H9 (cell line): Measurements from ENCODE around the gene ARMC12. TPM values are rescaled to one million over a fixed set of nuclear protein-coding genes. Genes with fewer than 3 reads are reported as not detected.

Experiments
- DNase-seq: peaks from one replicate; pipeline ENCODE4 v3.0.0-alpha.2; 2017
- H2AFZ ChIP-seq: one replicate; pipeline ENCODE4 v1.6.1; 2013; ENCODE audit warnings: mild to moderate bottlenecking, low read length, control low read depth, moderate library complexity
- H2AK5ac ChIP-seq: 2 replicates; pipeline ENCODE4 v1.6.1; 2013; ENCODE audit warnings: low read length, control low read depth, mixed read lengths; ENCODE audit not compliant: insufficient read length
- H2BK120ac ChIP-seq: one replicate; pipeline ENCODE4 v1.6.1; 2013; ENCODE audit warnings: low read depth, mild to moderate bottlenecking, low read length, control low read depth, inconsistent platforms; ENCODE audit not compliant: poor library complexity, severe bottlenecking
- H2BK12ac ChIP-seq: 2 replicates; pipeline ENCODE4 v1.6.1; 2013; ENCODE audit warnings: low read length, control low read depth, mixed read lengths, low read depth; ENCODE audit not compliant: insufficient read length
- H2BK15ac ChIP-seq: 2 replicates; pipeline ENCODE4 v1.6.1; 2013; ENCODE audit warnings: low read depth, low read length, control low read depth
- H2BK20ac ChIP-seq: one replicate; pipeline ENCODE4 v1.6.1; 2013; ENCODE audit warnings: low read depth, mild to moderate bottlenecking, low read length, control low read depth, inconsistent platforms; ENCODE audit not compliant: poor library complexity, severe bottlenecking
- H2BK5ac ChIP-seq: 2 replicates; pipeline ENCODE4 v1.6.1; 2013; ENCODE audit warnings: low read length, control low read depth, mixed read lengths; ENCODE audit not compliant: insufficient read length
- H3K14ac ChIP-seq: 2 replicates; pipeline ENCODE4 v1.6.1; 2013; ENCODE audit warnings: low read length, control low read depth; ENCODE audit not compliant: insufficient read depth
- H3K18ac ChIP-seq: 2 replicates; pipeline ENCODE4 v1.6.1; 2013; ENCODE audit warnings: low read depth, mild to moderate bottlenecking, mixed read lengths, low read length, control low read depth; ENCODE audit not compliant: insufficient read length
- H3K23ac ChIP-seq: 2 replicates; pipeline ENCODE4 v1.6.1; 2013; ENCODE audit warnings: low read length, control low read depth, mixed read lengths, low read depth; ENCODE audit not compliant: insufficient read length
- H3K23me2 ChIP-seq: 2 replicates; pipeline ENCODE4 v1.6.1; 2013; ENCODE audit warnings: low read depth, mild to moderate bottlenecking, mixed read lengths, low read length, control low read depth; ENCODE audit not compliant: insufficient read length, poor library complexity, severe bottlenecking
- H3K27ac ChIP-seq: 2 replicates; pipeline ENCODE4 v1.5.1; 2013; ENCODE audit warnings: low read length, control low read depth, mixed read lengths, low read depth; ENCODE audit not compliant: insufficient read length
- H3K27me3 ChIP-seq: 2 replicates; pipeline ENCODE4 v1.6.1; 2013; ENCODE audit warnings: low read length, control low read depth, inconsistent platforms; ENCODE audit not compliant: insufficient read depth
- H3K4ac ChIP-seq: 2 replicates; pipeline ENCODE4 v1.6.1; 2013; ENCODE audit warnings: low read depth, mild to moderate bottlenecking, control low read depth, inconsistent platforms, low read length, moderate library complexity
- H3K4me1 ChIP-seq: 2 replicates; pipeline ENCODE4 v1.6.1; 2013; ENCODE audit warnings: low read length, control low read depth, inconsistent platforms; ENCODE audit not compliant: insufficient read depth
- H3K4me2 ChIP-seq: 2 replicates; pipeline ENCODE4 v1.6.1; 2013; ENCODE audit warnings: low read length, control low read depth, mixed read lengths; ENCODE audit not compliant: insufficient read length, insufficient read depth
- H3K56ac ChIP-seq: 2 replicates; pipeline ENCODE4 v1.6.1; 2013; ENCODE audit warnings: low read depth, mild to moderate bottlenecking, mixed read lengths, low read length, control low read depth; ENCODE audit not compliant: insufficient read length
- H3K79me1 ChIP-seq: 2 replicates; pipeline ENCODE4 v1.6.1; 2013; ENCODE audit warnings: low read depth, mild to moderate bottlenecking, moderate library complexity, low read length, control low read depth, inconsistent platforms; ENCODE audit not compliant: insufficient read depth, poor library complexity, severe bottlenecking
- H3K79me2 ChIP-seq: 2 replicates; pipeline ENCODE4 v1.6.1; 2013; ENCODE audit warnings: low read length, control low read depth, inconsistent platforms; ENCODE audit not compliant: insufficient read depth
- H3K9ac ChIP-seq: 2 replicates; pipeline ENCODE4 v1.6.1; 2013; ENCODE audit warnings: low read length, control low read depth, mixed read lengths; ENCODE audit not compliant: insufficient read length; ENCODE audit errors: extremely low read depth
- H3K9me3 ChIP-seq: one replicate; pipeline ENCODE4 v1.6.1; 2013; ENCODE audit warnings: low read depth, low read length, inconsistent platforms; ENCODE audit not compliant: control insufficient read depth
- H3T11ph ChIP-seq: one replicate; pipeline ENCODE4 v1.6.1; 2013; ENCODE audit warnings: mild to moderate bottlenecking, low read length, control low read depth, inconsistent platforms
- H4K20me1 ChIP-seq: one replicate; pipeline ENCODE4 v1.6.1; 2013; ENCODE audit not compliant: control insufficient read depth, insufficient read length, insufficient read depth
- H4K5ac ChIP-seq: 2 replicates; pipeline ENCODE4 v1.6.1; 2013; ENCODE audit warnings: low read depth, mild to moderate bottlenecking, mixed read lengths, low read length, control low read depth; ENCODE audit not compliant: insufficient read length
- H4K8ac ChIP-seq: replicated peaks from 2 replicates; pipeline ENCODE4 v1.6.1; 2013; ENCODE audit warnings: low read length, control low read depth, mixed read lengths, low read depth; ENCODE audit not compliant: insufficient read length
- H4K91ac ChIP-seq: 2 replicates; pipeline ENCODE4 v1.6.1; 2013; ENCODE audit warnings: low read depth, mild to moderate bottlenecking, moderate library complexity, mixed read lengths, low read length, control low read depth; ENCODE audit not compliant: insufficient read length
- H3K27ac Mint-ChIP-seq, 3 experiments: 2 replicates in 2 of 3; 3 replicates in 1 of 3; pipeline ENCODE4 v1.8.0; 2020 to 2021; ENCODE audit warnings: mixed read lengths in 3 of 3, mild to moderate bottlenecking in 1 of 3, moderate library complexity in 1 of 3
- H3K27me3 Mint-ChIP-seq: 2 replicates; pipeline ENCODE4 v1.8.0; 2021; ENCODE audit warnings: low read depth, mild to moderate bottlenecking, moderate library complexity, mixed read lengths
- H3K36me3 Mint-ChIP-seq, 3 experiments: 2 replicates in 2 of 3; 3 replicates in 1 of 3; pipeline ENCODE4 v1.8.0; 2020 to 2021; ENCODE audit warnings: low read depth in 3 of 3, mixed read lengths in 3 of 3; ENCODE audit not compliant: insufficient read depth in 1 of 3
- H3K4me1 Mint-ChIP-seq, 2 experiments: 2 replicates each; pipeline ENCODE4 v1.8.0; 2020; ENCODE audit warnings: mixed read lengths in 2 of 2
- H3K4me3 Mint-ChIP-seq, 2 experiments: 2 replicates in 1 of 2; 3 replicates in 1 of 2; pipeline ENCODE4 v1.8.0; 2020 to 2021; ENCODE audit warnings: mild to moderate bottlenecking in 2 of 2, mixed read lengths in 2 of 2, moderate library complexity in 1 of 2
- H3K9me3 Mint-ChIP-seq, 2 experiments: 2 replicates in 1 of 2; 3 replicates in 1 of 2; pipeline ENCODE4 v1.8.0; 2020; ENCODE audit warnings: mild to moderate bottlenecking in 2 of 2, mixed read lengths in 2 of 2, moderate library complexity in 1 of 2
- WGBS: extraction: QIAGEN DNeasy Blood & Tissue Kit; methylation state at CpG from one replicate; pipeline ENCODE4 v1.1.7; 2013; ENCODE audit warnings: missing lambda C conversion rate, low lambda C conversion rate, mixed read lengths; ENCODE audit not compliant: insufficient read length; ENCODE audit errors: extremely low coverage; 5-methylcytosine and 5-hydroxymethylcytosine counted together
- total RNA-seq: library from RNA; stranded (reverse); gene quantifications from 2 replicates; pipeline ENCODE4 v1.2.1, GENCODE V29; 2021
- TF ChIP-seq, protein P1 (sequence below): fragments of 200-600 bp; sonication (generic); conservative IDR thresholded peaks from 3 replicates; pipeline ENCODE4 v1.8.0; 2021; ENCODE audit warnings: antibody characterized with exemption, mild to moderate bottlenecking

ARMC12 gene
- total RNA-seq, 1 experiment from 2014 or later, result 1.7 TPM

DNA sequence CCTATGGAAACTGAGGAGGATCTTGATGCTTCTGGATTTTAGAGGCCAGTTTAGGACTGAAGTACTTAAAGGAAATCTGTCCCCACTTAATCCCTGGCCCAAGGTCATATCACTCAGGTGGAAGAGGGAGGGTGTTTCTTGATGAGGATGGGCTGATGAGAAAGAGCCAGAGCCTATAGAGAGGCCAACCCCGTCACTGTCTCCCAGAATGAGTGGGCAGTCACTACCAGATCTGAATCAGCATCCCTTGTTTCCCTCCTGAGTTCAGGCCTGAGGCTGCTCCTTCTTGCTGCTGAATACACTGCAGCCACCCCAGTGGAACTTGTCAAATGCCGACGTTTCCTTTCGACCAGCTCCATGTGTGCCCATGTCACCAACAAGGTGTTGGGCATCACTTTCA lies 14.8 kb downstream of the ARMC12 start:
- H4K91ac ChIP-seq, result no peak overlapping the region
- no peak overlapping the region for H2BK20ac ChIP-seq
- TF ChIP-seq, protein P1, sequence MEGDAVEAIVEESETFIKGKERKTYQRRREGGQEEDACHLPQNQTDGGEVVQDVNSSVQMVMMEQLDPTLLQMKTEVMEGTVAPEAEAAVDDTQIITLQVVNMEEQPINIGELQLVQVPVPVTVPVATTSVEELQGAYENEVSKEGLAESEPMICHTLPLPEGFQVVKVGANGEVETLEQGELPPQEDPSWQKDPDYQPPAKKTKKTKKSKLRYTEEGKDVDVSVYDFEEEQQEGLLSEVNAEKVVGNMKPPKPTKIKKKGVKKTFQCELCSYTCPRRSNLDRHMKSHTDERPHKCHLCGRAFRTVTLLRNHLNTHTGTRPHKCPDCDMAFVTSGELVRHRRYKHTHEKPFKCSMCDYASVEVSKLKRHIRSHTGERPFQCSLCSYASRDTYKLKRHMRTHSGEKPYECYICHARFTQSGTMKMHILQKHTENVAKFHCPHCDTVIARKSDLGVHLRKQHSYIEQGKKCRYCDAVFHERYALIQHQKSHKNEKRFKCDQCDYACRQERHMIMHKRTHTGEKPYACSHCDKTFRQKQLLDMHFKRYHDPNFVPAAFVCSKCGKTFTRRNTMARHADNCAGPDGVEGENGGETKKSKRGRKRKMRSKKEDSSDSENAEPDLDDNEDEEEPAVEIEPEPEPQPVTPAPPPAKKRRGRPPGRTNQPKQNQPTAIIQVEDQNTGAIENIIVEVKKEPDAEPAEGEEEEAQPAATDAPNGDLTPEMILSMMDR, result no peak
- peaks cover 12% of the 10 kb centered on the region; the same call in 1 of the 2 replicates for H3K4me1 ChIP-seq
- H2BK15ac ChIP-seq, result no peak overlapping the region
- H4K20me1 ChIP-seq, result no peaks in the 10 kb centered on the region
- H3K18ac ChIP-seq, result no peak overlapping the region
- H3K4me2 ChIP-seq, result no peak overlapping the region
- no peak overlapping the region for H2BK120ac ChIP-seq
- H3K9me3 ChIP-seq, result no peaks in the 10 kb centered on the region
- H2AK5ac ChIP-seq, result no peak overlapping the region
- Mint-ChIP-seq H3K36me3 (peaks cover 0 to 11% (median 3%) of the 10 kb centered on the region in 3 experiments; a peak in 4 of 7 replicates), H3K4me1 (peaks cover 21 to 23% of the 10 kb centered on the region in 2 experiments), H3K9me3 (peaks cover 3 to 9% of the 10 kb centered on the region in 2 experiments), H3K27ac (no peak overlapping the region), H3K4me3 (no peak overlapping the region), H3K27me3 (no peaks in the 10 kb centered on the region; the same call in none of the 2 replicates)
- no peak for DNase-seq
- H3K56ac ChIP-seq, result no peak overlapping the region
- H4K8ac ChIP-seq, result no peak overlapping the region
- H3K4ac ChIP-seq, result no peak overlapping the region
- H3K27ac ChIP-seq, result no peak overlapping the region
- H2BK5ac ChIP-seq, result no peak overlapping the region
- no peak overlapping the region for H3K14ac ChIP-seq
- no peaks in the 10 kb centered on the region for H3K27me3 ChIP-seq
- H3K79me2 ChIP-seq, result no peaks in the 10 kb centered on the region
- no peaks in the 10 kb centered on the region for H3K79me1 ChIP-seq
- H3K23me2 ChIP-seq, result no peaks in the 10 kb centered on the region
- whole genome bisulfite sequencing, result no CpG with 5 or more reads among the region's 4 CpGs
- no peak overlapping the region for H2AFZ ChIP-seq
- no peak overlapping the region for H4K5ac ChIP-seq
- no peak overlapping the region for H3K23ac ChIP-seq
- no peak overlapping the region for H3T11ph ChIP-seq
- no peak overlapping the region for H2BK12ac ChIP-seq
- no peak overlapping the region for H3K9ac ChIP-seq
